ENCODE measurements around the gene FBXO42. TPM values are rescaled to one million over a fixed set of nuclear protein-coding genes. Genes with fewer than 3 reads are reported as not detected.
"Not testable (repeated sequence)": the region's sequence is repeated elsewhere in the genome, so short reads cannot be mapped to it uniquely, and the experiment has no call there.

The FBXO42 gene
- total RNA-seq, 1 donor: 18.6 TPM

DNA sequence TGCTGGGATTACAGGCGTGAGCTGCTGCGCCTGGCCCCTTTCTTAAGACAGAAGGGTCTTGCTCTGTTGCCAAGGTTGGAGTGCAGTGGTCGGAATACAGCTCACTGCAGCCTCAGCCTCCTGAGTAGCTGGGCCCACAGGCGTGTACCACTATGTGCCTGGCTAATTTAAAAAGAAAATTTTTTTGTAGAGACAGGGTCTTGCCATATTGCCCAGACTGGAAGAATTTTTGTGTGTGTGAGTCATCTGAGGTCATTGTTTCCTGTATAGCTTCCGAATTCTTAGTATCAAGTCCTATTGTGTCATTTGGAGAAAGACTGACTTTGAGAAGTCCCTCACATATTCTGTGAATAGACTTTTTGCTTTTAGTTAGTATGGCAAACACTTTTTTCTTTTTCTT lies 19.4 kb upstream of the FBXO42 start:
- DNase-seq (ENCODE audit: low read depth): peak; percentile 78
- no peak overlapping the region for H3K4me3 ChIP-seq (ENCODE audit: low read depth, low read length)
- TF ChIP-seq, protein P1, sequence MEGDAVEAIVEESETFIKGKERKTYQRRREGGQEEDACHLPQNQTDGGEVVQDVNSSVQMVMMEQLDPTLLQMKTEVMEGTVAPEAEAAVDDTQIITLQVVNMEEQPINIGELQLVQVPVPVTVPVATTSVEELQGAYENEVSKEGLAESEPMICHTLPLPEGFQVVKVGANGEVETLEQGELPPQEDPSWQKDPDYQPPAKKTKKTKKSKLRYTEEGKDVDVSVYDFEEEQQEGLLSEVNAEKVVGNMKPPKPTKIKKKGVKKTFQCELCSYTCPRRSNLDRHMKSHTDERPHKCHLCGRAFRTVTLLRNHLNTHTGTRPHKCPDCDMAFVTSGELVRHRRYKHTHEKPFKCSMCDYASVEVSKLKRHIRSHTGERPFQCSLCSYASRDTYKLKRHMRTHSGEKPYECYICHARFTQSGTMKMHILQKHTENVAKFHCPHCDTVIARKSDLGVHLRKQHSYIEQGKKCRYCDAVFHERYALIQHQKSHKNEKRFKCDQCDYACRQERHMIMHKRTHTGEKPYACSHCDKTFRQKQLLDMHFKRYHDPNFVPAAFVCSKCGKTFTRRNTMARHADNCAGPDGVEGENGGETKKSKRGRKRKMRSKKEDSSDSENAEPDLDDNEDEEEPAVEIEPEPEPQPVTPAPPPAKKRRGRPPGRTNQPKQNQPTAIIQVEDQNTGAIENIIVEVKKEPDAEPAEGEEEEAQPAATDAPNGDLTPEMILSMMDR (IDR thresholded peaks at IDR 0.05; ENCODE audit: insufficient read depth, low read length): no peak

DNA sequence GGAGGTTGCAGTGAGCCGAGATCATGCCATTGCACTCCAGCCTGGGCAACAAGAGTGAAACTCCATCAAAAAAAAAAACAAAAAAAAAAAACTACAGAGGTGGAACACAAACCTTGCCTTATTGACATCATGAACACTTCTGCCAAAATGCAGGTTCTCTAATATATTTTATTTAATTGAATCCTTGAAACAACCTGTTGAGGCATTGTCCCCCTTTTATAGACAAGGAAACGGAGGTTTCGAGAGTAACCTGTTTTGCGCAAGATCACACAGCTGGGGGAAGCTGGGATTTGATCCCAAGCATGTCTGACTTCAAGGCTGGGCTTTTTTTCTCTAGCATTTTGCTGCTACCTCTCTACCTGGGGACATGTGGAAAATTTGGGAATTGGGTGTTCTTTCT lies 17.5 kb upstream of the FBXO42 start:
- H3K4me3 ChIP-seq (ENCODE audit: low read depth, low read length): no peak overlapping the region
- DNase-seq (ENCODE audit: low read depth): no peak
- TF ChIP-seq, protein P1 (IDR thresholded peaks at IDR 0.05; ENCODE audit: insufficient read depth, low read length): no peak

DNA sequence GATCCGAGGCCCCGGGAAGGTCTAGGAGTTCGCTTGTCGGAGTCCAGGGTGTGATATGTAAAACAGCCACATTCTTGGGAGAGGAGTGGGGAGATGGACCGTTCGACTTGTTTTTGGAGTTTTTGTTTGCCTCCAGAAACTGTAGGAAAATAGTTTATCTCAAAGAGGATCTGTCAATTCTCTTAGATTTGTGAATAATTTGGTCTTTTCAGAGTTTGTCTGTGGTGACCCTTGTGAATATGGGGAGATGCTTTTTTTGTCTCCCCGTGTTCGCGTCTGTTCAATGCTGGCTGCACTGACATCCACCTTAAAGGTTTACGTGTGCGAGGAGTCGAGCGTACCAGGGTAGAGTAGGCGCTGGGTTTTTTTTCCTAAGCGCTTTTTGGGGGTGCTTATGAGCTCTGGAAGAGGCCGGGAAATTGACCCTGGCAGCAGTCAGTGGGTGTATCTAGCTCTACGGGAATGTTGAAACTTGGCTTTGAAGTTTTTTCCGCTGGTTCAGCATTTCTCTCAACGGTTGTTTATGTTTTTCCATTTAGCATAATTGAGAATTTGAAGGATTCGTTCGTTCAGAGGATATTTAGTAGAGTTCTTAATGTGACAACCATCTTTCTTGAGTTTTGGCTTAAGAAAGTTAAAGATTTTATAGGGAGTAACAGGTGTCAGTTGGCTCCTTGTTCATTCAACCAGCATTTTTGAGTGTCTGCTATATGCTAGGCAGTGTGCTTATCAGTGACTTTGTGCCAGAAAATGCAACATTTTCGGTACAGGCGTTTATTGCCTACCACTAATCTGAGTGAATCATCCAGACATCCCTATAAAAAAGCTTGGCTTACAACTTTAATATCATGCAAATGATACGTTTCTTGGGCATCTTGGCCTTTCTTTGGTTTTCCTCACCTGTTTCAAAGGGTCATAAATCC lies 15.9 kb upstream of the FBXO42 start:
- peak overlapping the region; percentile 85 for H3K4me3 ChIP-seq (ENCODE audit: low read depth, low read length)
- peak; percentile 61 for DNase-seq (ENCODE audit: low read depth)
- TF ChIP-seq, protein P1 (IDR thresholded peaks at IDR 0.05; ENCODE audit: insufficient read depth, low read length): no peak

DNA sequence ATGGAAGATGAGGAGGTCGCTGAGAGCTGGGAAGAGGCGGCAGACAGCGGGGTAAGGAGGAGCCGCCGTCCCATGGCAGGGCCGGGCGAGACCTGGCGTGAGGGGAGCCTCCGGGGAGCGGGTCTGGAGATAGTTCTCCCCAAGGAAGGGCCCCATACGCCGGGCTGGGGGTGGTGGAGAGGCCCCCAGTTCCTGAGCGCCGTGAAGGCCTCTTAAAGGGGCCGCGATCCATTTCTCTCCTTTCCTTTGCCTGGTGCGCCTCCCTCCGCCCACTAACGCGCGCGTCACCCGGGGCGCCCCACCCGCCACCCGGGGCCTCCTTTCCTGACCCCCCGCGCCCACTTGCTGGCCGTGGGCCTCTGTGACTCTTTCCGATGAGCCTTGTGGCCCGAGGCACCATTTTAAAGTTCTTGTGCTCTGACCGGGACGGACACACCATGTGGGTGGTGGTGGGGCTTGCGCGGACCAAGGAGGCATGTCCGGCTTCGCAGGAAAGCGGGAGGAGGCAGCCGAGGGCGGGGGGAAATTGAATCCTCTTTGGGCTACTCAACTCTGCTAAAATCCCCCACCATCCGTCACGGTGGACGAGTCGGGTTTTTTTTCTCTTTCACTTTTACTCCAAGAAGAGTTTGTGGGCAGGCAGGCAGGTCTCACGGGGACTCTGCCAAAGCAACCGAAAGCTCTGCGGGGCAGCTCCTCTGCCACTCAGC lies 15.1 kb upstream of the FBXO42 start:
- TF ChIP-seq, protein P1 (IDR thresholded peaks at IDR 0.05; ENCODE audit: insufficient read depth, low read length): no peak
- peak; percentile 90 for DNase-seq (ENCODE audit: low read depth)
- peak overlapping the region; percentile 85 for H3K4me3 ChIP-seq (ENCODE audit: low read depth, low read length)

DNA sequence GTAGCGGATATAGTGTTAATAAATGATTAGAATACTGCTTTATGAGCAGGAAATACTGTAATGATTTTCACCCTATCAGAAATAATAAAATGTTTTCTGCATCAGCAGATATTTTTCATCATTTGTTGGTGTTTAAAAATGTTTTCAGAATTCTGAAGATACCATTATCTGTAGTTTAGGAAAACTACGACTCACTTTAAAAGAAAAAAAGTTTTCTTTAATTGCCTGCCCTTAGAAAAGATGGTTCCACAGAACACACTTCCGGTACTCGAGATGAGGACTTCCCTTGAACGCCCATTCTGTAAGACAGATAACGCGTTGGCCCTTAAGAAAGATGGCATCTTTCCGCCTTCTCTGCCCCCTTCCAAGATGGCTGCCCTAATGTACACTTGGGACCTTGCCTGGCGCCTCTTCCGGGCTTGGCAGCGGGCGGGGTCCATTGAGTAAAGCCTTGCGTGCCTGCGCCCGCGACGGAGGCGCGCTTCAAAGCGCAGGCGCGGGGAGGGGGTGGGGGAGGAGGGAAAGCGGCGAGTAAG lies 14.5 kb upstream of the FBXO42 start, which contains the start of gene SZRD1:
Gene SZRD1 (plus strand): TSS at position 521 of the 536 bp plus-strand sequence. CDS start 16 bp downstream, outside the sequence.
- peak; percentile 99 for DNase-seq (ENCODE audit: low read depth)
- TF ChIP-seq, protein P1 (IDR thresholded peaks at IDR 0.05; ENCODE audit: insufficient read depth, low read length): no peak
- peak within 1 kb of the TSS; percentile 85 for H3K4me3 ChIP-seq (ENCODE audit: low read depth, low read length)

DNA sequence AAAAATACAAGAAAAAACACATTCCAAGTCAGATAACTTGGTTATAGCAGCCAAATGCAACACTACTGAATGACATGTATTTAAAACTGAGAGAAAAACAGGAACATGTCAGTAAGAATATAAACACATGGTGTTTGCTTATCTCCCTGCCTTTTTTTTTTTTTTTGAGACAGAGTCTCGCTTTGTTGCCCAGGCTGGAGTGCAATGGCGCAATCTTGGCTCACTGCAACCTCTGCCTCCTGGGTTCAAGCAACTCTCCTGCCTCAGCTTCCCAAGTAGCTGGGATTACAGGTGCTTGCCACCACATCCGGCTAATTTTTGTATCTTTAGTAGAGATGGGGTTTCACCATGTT lies 12.8 kb upstream of the FBXO42 start:
- peak; percentile 96 for DNase-seq (ENCODE audit: low read depth)

DNA sequence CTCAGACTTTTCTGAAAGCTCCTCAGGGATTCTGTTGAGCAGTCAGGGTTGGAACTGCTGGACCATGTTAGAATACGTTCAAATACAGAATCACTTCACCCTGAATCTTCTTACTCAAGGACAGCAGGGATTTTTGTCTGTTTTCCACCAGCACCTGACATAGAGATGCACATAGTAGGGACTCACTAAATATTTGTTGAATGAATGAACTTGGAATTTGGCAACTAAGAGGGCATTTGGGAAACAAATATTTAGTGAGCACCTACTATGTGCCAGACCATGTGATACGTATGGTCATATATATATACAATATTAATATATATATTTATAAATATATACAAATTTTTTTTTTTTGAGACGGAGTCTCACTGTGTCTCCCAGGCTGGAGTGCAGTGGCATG lies 4.6 kb upstream of the FBXO42 start:
- H3K4me3 ChIP-seq (ENCODE audit: low read depth, low read length): no peak overlapping the region
- no peak for DNase-seq (ENCODE audit: low read depth)
- TF ChIP-seq, protein P1 (IDR thresholded peaks at IDR 0.05; ENCODE audit: insufficient read depth, low read length): no peak

More for the DNA sequence above, 12.8 kb upstream of the FBXO42 start:
- H3K4me3 ChIP-seq (ENCODE audit: low read depth, low read length): not testable (repeated sequence)

All from fibroblast of the aortic adventitia (primary cell).